ENCODE results near the gene WTAP.
"Not testable (repeated sequence)": the region's sequence is repeated elsewhere in the genome, so short reads cannot be mapped to it uniquely, and the experiment has no call there.

WTAP gene

DNA sequence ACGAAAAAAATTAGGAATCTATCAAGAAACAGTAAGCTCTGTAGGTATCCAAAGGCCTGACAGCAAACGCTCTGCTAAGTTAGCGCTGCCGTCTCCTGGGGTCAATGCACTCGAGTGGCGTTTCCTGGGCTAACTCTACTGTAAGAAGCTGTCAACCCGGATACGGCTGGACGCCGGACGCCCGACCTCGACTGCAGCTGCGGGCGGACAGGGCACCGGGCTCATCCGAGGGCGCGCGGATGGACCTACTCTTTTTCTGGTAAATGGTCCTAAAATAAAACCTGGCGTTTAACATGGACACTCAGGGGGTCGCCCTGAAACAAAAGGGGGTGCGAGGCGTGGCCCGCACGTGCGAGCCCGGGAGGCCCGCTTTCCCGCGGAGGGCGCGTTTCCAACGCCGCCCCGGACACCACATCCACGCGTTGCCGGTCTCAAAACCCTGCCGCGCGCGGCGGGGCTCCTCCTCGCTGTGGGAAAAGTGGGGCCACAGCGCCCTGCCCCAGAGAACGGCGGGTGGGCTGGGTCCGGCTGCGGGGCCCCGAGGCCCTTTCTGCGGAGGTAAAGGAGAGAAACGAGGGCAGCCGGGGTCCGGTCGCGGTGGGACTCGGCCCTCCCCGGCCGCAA, 61.6 kb downstream of the WTAP start:
- Mint-ChIP-seq H3K36me3 (ENCODE audit: low read depth) (peaks cover 52% of the 10 kb centered on the region), H3K4me3 (peak overlapping the region; percentile 96 to 98 (median 97)), H3K9me3 (no peaks in the 10 kb centered on the region), H3K27me3 (ENCODE audit: low read depth) (no peaks in the 10 kb centered on the region), H3K4me1 (peaks cover 46% of the 10 kb centered on the region), H3K27ac (peak overlapping the region; percentile 84 to 99 (median 97))
- no peak for TF ChIP-seq CTCF (IDR thresholded peaks at IDR 0.05; ENCODE audit: unreplicated experiment in 3 of 3)

DNA sequence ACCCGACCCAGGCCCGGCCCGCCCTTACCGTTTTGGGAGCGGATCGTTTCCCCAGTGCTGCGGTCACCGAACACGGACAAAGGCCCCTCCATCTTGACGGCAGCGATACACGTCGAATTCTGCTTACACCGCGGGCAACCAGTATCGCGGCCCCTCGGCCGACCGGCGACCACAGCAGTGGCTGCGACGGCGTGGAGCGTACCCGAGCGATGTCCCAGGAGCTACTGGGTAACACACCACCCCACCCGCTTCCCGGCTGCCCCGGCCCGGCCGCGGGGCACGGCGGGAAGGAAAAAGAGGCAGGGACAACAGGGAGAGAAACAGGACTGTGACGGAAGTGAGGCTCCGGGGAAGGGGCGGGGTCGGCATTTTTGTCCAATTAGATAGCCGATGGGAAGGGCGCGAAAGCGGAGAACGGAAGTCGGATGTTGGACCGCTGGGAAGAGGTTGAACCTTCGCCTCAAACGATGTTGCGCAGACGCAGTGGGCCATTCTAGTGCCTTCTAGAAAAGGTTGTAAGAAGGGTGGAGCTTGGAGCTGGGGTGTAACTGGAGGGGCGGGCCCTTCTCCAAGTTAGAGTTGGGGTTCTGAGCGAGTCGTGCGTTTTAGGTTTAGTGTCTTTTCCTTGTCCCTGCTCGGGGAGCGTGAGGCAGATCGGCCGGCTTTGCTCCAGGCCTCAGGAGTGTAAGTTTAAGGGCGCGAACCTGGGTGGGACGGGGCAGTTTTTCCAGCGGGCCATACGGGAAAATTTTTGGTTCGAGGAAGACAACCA, 62.3 kb downstream of the WTAP start, which contains the start of gene TCP1:
Gene TCP1, minus strand, starts transcription at position 226 of the 772 bp plus-strand sequence. Its CDS starts 134 bp downstream, at position 92.
- TF ChIP-seq CTCF (IDR thresholded peaks at IDR 0.05; ENCODE audit: unreplicated experiment in 3 of 3): no peak
- H3K4me3 Mint-ChIP-seq: peak within 1 kb of the TSS; percentile 96 to 98 (median 97)
- peak within 1 kb of the TSS; percentile 97 to 99 (median 99) for H3K27ac Mint-ChIP-seq
- no peaks in the 10 kb centered on the region for H3K27me3 Mint-ChIP-seq (ENCODE audit: low read depth)
- H3K9me3 Mint-ChIP-seq: no peaks in the 10 kb centered on the region
- peaks cover 46% of the 10 kb centered on the region for H3K4me1 Mint-ChIP-seq
- peaks cover 56% of the 10 kb centered on the region for H3K36me3 Mint-ChIP-seq (ENCODE audit: low read depth)

DNA sequence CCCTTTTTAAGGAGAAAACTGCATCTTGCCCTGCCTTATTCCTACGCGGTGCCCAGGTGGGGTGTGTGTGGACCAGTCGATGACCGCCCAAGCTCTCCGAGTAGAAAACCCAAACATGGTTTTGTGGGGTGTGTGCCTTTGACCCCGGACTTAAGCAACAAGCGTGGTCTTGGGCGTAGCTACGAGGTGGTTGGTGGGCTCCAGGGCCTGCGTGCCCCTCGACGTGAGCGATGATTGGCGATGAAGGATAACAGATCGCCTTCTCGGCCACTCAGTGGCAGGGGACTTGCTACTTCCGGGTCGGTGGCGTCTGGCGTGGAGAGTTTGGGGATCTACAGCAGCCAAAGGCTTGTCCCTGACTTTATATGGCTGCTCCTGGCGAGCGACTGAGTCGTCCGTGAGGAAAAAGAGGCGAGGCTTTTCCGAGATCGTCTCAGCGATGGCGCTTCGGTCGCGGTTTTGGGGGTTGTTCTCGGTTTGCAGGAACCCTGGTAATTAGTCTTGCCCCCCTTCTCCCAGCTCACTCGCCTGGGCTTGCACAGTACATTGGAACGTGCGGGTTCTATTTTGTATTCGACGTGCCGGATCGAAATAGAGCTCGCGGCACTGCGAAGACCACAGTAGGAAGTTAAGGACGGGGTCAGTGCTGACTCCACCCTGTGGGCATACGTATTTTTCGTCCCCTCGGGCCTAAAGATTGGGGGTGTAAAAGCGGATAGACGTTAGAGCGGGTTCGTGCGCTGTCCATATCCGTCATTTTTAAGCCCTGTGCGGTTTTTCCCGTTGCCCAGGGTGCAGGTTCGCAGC, 63.0 kb downstream of the WTAP start, which contains the start of gene MRPL18:
Gene MRPL18, plus strand, starts transcription at position 319 of the 807 bp plus-strand sequence. Its CDS starts 121 bp downstream, at position 440.
- Mint-ChIP-seq H3K4me3 (peak within 1 kb of the TSS; percentile 96 to 98 (median 97)), H3K4me1 (peaks cover 46% of the 10 kb centered on the region), H3K9me3 (no peaks in the 10 kb centered on the region), H3K27ac (peak within 1 kb of the TSS; percentile 97 to 99 (median 99)), H3K36me3 (ENCODE audit: low read depth) (peaks cover 51% of the 10 kb centered on the region), H3K27me3 (ENCODE audit: low read depth) (no peaks in the 10 kb centered on the region)
- TF ChIP-seq CTCF (IDR thresholded peaks at IDR 0.05; ENCODE audit: unreplicated experiment in 3 of 3): no peak

GRCh38 chr6:159790956-159791598, 63.8 kb downstream of the WTAP start:
- no peaks in the 10 kb centered on the region for H3K9me3 Mint-ChIP-seq
- peak overlapping the region; percentile 96 to 98 (median 97) for H3K4me3 Mint-ChIP-seq
- no peaks in the 10 kb centered on the region for H3K27me3 Mint-ChIP-seq (ENCODE audit: low read depth)
- H3K4me1 Mint-ChIP-seq: peaks cover 44% of the 10 kb centered on the region
- H3K27ac Mint-ChIP-seq: peak overlapping the region; percentile 20 to 99 (median 97)
- no peak for TF ChIP-seq CTCF (IDR thresholded peaks at IDR 0.05; ENCODE audit: unreplicated experiment in 3 of 3)
- H3K36me3 Mint-ChIP-seq (ENCODE audit: low read depth): peaks cover 45% of the 10 kb centered on the region

DNA sequence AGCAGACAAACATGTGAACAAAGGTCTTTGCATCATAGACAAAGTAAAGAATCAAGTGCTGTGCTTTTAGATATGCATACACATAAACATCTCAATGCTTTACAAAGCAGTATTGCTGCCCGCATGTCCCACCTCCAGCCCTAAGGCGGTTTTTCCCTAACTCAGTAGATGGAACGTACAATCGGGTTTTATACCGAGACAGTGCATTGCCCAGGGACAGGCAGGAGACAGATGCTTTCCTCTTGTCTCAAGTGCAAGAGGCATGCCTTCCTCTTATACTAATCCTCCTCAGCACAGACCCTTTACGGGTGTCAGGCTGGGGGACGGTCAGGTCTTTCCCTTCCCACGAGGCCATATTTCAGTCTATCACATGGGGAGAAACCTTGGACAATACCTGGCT, 67.7 kb downstream of the WTAP start:
- peaks cover 24% of the 10 kb centered on the region for H3K4me1 Mint-ChIP-seq
- H3K36me3 Mint-ChIP-seq (ENCODE audit: low read depth): peaks cover 51% of the 10 kb centered on the region
- not testable (repeated sequence) for H3K27me3 Mint-ChIP-seq (ENCODE audit: low read depth); H3K4me3 Mint-ChIP-seq; H3K9me3 Mint-ChIP-seq; H3K27ac Mint-ChIP-seq

Data from nephron (organoid).